Activated CD8-positive, alpha-beta memory T cell treated with anti-CD3 and anti-CD28 coated beads for 4 hours (primary cell): ENCODE data around the gene UBTF.
"Not testable (repeated sequence)": the region's sequence is repeated elsewhere in the genome, so short reads cannot be mapped to it uniquely, and the experiment has no call there.

Source experiments
- DNase-seq, 2 donors: peaks; one replicate each; pipeline ENCODE4 v3.0.0-alpha.2; 2020; ENCODE audit warnings: low read depth in 2 of 2

The UBTF gene

GRCh38 chr17:44241106-44241624, 21.7 kb upstream of the UBTF start:
- no peak for DNase-seq

GRCh38 chr17:44237886-44238285, 18.4 kb upstream of the UBTF start:
- DNase-seq = not testable (repeated sequence)

DNA sequence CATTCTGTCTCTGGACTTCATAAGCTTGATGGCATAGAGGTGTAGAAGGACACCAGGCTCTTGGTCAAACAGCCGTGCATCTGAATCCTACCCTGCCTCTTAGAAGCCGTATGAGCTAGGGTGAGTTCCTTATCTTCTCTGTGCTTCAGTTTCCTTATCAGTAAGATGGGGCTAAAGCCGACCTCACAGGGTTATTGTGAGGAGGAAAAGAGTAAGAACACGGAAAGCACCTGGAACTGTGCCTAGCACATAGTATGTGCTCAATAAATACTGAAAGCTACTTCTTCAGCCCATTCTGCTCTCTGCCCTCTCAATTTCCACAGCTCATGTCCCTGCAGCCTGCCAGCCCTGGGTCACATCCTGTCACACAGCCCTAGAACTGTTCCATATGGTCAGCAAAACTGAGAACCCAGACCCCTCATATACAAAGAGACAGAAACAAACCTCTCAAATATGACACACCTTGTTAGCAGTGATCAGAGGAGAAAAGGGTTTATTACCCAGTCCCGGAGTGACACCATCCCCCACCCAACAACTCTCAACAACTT, 17.0 kb upstream of the UBTF start:
- no peak for DNase-seq

DNA sequence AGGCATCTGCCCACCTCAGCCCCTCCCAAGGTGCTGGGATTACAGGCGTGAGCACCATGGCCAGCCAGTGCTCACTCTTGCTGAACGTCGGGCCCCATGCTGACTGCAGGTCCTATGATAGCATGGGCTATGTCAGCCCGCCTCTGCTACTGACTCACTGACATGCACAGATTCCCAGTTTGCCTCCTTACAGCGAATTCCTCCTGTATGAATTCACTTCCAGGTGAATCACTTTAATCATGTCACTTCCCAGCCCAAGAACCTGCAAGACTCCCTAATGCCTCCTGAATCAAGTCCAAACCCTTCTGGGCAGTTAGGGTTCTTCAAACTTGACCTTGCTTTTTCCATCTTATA, 16.1 kb upstream of the UBTF start:
- DNase-seq = no peak

DNA sequence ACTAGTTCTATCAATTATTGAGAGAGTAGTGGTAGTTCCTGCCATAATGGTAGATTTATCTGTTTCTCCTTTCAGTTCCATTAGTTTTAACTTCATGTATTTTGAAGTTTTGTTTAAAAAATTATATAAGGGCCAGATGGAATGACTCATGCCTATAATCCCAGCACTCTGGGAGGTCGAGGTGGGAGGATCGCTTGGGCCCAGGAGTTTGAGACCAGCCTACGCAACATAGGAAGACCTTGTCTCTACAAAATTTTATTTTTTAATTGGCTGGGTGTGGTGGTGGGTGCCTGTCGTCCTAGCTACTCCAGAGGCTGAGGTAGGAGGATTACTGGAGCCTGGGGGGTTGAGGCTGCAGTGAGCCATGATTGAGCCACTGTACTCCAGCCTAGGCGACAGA, 14.1 kb upstream of the UBTF start:
- no peak for DNase-seq

DNA sequence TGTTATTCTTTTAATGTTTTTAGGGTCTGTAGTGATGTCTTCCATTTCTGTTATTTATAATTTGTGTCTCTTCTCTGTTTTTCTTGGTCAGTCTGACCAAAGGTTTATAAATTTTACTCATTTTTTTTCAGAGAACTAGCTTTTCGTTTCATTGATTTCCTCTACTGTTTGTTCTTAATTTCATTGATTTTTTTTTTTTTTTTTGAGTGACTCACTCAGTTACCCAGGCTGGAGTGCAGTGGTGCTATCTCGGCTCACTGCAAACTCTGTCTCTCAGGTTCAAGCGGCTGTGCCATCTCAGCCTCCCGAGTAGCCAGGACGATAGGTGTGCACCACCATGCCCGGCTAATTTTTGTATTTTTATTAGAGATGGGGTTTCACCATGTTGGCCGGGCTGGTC, 12.6 kb upstream of the UBTF start:
- DNase-seq = no peak

- no peak for DNase-seq
Measured at GRCh38 chr17:44230140-44230539, 10.7 kb upstream of the UBTF start.

GRCh38 chr17:44229090-44229489, 9.6 kb upstream of the UBTF start:
- no peak for DNase-seq

- no peak for DNase-seq
Measured at GRCh38 chr17:44223541-44224071, 4.1 kb upstream of the UBTF start.

DNA sequence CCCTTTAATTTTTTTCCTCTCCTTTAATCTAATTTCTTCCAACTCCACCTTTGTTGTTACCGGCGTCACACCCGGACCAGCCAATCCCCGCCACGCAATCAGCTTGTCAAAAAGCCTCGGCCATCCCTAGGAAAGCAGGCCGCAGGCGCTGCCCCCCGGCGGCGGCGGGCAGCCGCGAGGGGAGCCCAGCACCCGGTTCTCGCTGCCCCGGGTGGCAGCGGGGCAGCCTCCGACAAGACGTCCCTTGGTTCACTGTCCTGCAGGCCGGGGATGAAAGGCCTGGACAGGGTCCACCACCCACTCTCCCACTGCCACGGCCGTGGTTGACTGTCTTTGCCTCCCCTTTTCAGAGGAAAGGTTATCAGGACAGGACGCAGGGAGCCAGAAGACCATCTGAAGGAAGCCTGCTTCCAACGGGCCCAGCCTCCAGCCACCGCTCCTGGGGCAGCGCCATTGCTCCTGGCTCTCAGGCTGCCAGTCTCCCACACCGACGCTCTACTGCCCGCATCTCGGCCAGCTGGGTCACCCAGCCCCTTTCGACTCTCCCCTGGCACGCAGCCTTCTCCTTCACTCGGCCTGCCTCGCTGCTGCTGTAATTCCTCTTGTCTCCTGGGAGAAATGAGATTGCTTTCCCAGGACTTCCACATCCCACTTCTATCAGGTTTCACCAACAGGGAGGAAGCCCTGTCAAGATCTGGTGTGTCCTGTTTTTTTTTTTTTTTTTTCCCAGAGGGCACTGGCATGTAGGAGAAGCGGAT, 2.8 kb upstream of the UBTF start:
- no peak for DNase-seq

GRCh38 chr17:44221862-44222111, 2.3 kb upstream of the UBTF start:
- DNase-seq = no peak

DNA sequence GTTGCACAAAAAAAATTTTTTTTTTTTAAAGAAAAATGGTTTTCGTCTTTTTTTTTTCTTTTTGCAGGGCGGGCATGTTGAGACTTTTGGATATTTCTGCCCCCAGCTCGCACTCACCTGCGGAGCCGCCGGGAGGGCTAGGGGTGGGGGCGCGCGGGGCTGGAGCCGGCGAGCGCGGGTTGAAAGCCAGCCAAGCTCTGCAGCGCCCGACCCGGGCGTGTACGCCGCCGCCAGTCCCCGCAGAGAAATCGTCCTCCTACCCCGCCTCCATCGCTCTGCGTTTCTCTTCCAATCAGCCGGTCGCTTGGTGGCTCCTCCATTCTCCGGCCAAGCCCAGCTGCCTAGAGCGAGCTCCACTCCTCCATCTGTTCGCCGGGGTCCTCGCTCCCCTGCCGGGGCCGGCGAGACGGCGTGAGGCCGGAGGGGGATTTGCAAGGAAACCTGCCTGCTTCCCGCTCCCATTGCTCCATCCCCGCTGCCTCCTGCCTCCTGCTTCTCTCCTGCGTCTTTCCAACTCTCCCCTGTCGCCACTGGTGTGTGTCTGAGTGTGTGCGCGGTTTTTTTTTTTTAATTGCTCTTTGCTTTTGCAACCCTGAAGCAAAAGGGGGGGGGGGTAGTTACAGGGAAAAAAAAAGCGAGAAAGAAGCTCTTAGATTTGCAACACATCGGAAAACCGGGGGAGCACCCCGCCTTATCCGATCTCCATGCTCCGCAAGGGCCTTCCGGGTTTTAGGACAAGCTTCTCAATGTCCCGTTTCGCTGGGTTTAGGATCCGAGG, 1.8 kb upstream of the UBTF start:
- no peak for DNase-seq

GRCh38 chr17:44220213-44221083, 973 bp upstream of the UBTF start:
- DNase-seq = no peak

- no peak for DNase-seq
Measured at GRCh38 chr17:44219108-44219615, 313 bp downstream of the UBTF start.

DNA sequence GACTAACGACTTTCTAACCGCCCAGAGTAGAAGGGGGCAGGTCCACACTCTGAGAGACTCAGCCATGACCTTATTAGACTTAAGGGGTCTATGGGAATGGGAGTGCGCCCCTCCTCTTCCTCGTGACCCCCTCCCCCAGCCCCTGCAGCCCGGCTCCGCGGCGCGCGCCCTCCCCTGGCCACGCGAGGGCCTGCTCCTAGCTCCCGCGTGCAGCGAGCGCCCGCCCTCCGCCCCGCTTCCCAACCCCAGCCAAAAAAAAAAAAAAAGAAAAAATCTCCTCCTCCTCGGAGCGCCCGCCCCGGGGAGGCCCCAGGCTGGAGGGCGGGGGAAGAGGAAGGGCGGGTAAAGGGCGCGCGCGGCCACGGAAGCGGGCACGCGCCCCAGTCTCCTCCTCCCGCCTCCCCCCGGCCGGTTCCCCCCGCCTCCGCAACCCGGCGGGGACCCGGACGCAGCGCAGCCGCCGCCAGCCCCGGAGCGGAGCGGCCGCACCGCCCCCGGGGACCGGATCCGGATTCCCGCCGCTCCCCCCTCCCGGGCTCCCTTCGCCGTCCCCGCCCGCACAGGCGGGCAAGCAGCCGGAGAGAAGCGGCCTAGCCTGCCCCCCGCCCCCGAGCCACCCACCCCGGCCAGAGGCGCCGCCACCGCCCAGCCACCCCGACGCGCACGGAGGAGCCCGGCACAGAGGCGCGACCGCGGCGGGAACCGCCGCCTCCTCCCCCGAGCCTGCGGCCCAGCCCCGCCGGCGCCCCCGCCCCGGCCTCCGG, 949 bp downstream of the UBTF start:
- peak; percentile 72 to 74 for DNase-seq

DNA sequence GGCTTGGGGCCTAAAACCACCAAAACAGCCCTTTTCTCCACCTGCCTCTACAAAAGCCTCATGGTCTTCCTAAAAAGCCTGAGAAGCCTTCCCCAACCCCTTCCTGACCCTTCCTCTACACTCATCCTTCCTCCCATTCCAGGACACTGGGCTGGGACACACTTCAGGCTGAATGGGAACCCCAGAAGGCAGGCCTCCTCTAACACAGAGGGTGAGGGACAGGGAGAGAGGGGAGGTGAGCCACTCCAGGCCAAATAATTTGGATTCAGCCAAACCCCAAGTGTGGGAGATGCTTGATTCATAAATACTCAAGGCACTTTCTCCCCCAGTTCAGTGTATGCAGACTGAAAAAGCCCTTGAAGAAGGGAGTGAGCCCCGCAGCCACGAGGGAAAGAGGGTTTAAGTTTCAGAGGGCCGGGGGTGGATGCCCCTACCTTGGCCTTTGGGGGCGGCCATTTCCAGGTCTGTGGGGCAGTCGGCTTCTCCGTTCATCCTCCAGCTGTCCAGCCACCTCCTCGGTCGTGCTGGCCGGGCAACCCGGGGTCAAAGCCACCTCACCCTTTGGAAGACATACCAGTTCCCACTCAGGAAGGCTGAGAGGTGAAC, 1.6 kb downstream of the UBTF start:
- DNase-seq = no peak

DNA sequence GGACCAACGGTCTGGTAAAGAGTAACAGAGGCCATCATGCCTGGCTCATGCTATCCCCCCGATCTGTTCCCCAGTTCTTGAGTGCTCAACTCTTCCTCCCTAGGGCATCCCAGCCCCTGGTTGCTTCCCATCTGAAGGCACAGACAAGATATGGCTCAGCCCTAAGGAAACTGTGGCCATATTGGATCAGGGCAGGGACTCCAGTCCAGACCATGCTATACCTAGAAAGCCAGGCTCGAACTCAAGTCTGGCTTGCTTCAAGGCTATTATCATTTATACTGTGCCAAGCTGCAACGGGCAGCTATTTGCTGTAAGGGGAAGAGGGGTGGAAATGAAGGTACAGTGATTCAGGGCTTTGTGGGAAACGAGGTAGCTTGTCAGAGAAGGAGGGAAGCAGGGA, 2.8 kb downstream of the UBTF start:
- DNase-seq = no peak

- DNase-seq = no peak
Measured at GRCh38 chr17:44216173-44216572, 3.3 kb downstream of the UBTF start.

- DNase-seq = no peak
Measured at GRCh38 chr17:44214896-44215295, 4.6 kb downstream of the UBTF start.

- no peak for DNase-seq
Measured at GRCh38 chr17:44214230-44214494, 5.3 kb downstream of the UBTF start.
